NCI-H748 treated with DMSO at 0.1 percent for 48 hours (cell line): ENCODE results near the gene CAMK1G.

Experiments used
- DNase-seq: peaks from one replicate; lab custom pipeline; 2025; lab: John Stamatoyannopoulos, UW

The CAMK1G gene

GRCh38 chr1:209583408-209583807 lies at the start of gene CAMK1G:
Gene CAMK1G (plus strand): TSS chr1:209583714. CDS start chr1:209594984, 11,270 bp downstream.
- DNase-seq = no peak

DNA sequence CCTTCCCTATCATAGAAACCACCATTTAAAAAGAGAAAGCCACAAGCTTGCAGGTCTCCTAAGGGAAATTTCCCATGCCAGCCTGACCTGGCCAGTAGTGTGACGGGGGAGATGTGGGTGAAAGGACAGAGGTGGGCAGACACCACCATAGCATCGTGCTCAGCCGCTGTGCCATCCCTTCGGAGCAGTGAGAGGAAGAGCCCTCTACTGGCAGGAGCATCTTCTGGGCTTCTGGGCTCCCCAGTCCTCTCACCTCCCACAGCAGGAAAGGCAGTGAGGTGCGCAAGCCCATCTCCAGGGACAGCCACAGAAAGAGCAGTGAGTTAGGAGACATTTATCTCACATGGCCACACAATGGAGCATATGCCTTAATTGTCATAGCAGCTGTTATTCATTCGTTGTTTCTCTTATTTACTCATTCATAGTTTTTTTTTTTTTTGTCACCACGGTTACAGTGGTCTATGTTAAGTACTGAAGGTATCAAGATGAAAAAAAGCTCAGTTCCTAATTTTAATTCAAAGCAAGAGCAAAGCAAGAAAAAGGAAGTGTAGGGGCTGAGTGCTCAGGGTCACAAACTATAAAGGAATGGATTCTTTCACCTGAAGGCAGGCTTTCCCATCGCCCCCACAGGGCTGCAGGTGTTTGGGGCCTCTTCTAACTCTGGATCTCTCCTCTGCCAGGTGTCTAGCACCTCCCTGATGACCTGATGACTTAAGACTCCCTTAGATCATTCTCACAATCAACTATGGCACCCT lies 48.8 kb upstream of the CAMK1G start:
- no peak for DNase-seq

- no peak for DNase-seq
Measured at GRCh38 chr1:209536843-209537242, 46.7 kb upstream of the CAMK1G start.

- no peak for DNase-seq
Measured at GRCh38 chr1:209537336-209538114, 46.0 kb upstream of the CAMK1G start.

GRCh38 chr1:209539576-209539975 lies 43.9 kb upstream of the CAMK1G start:
- no peak for DNase-seq

DNA sequence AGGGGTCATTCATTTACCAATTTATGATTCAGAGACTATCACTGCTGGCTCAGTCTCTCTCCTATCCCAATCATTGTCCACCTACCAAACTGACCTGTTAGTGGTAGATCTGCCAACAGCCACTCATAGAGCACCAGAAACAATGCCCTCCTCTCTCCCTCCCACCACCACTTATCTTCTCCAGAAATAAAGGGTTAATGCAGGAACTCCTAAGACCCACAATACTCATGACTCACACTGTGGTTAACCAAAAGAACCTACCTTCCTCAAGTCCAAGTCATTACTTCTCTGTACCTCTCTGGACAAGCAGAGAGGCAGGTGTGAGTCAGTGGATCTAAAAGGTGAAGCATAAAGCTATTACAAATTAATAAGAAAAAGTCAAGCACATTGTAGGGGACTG lies 40.9 kb upstream of the CAMK1G start:
- DNase-seq = no peak

DNA sequence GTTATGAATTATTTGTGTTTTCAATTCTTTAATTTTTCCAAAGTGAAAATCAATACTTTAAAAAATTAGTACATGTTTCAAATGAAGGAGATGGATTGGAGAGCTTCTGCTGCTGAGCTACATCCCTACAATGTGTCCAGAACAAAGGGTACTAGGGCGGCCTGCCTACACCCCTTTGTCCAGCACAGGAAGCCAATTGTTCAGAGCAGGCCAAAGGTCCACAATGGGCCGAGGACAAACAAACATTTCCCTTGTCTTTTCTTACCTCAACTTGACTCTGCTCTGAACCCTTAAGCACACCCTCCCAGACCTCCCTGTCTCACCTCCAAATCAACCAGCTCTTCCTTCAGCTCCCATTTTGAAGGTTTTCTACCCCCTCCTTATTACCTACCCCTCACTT lies 39.4 kb upstream of the CAMK1G start:
- DNase-seq = no peak

DNA sequence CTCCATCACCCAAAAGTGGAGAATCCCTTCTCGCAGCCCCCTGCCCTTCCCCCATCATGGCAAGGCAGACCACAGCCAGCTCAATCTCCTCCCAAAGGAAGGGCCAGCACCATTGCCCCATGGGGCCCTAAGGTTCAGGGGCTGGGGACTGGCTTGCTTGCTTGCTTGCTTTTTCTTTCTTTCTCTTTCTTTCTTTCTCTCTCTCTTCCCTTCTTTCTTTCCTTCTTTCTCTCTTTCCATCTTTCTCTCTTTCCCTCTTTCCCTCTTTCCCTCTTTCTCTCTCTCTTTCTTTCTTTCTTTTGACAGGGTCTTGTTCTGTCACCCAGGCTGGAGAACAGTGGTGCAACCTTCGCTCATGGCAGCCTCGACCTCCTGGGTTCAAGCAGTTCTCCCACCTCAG lies 38.1 kb upstream of the CAMK1G start:
- no peak for DNase-seq

GRCh38 chr1:209546390-209547085 lies 37.0 kb upstream of the CAMK1G start:
- no peak for DNase-seq

GRCh38 chr1:209547626-209548025 lies 35.9 kb upstream of the CAMK1G start:
- DNase-seq = no peak

- DNase-seq = peak; percentile 55
Measured at GRCh38 chr1:209549443-209550205, 33.9 kb upstream of the CAMK1G start.

GRCh38 chr1:209550519-209550918 lies 33.0 kb upstream of the CAMK1G start:
- DNase-seq = no peak

DNA sequence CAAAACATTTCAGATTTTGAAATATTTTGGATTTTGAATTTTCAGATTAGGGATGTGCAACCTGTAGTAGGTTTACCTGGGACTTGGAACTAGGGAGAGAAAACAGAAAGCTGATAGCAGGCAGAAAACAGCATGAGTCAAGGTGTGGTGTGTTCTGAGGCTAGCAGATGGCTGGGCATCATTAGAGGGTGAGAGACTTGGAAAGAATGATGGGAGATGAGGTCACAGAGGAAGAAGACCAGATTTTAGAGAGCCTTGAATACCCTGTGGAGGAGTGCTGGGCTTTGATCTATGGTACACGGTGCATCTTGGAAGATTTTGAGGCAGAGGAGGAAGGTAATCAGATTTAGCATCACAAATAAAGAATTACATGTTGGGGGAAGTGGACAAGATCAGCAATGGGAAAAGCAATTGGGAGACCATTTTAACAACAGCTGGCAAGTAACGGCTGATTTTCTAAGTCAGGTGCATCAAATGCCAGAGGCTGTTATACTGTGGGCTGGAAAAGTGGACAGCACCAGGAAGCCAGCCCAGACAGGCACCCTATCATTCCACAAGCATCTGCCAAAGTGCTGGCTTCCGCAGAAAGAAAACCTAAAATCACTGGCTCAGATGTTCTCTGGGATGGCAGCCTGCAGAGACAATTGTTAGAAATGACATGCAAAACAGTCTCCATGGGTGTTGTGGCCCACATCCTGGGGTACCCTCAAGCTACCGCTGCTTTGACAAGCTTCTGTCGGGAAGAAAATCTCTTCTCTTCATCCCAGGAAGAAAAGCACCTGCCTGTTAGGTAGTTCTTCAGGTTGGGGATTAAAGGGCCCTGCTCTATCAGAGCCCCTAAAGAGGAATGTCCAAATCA lies 30.9 kb upstream of the CAMK1G start:
- no peak for DNase-seq

DNA sequence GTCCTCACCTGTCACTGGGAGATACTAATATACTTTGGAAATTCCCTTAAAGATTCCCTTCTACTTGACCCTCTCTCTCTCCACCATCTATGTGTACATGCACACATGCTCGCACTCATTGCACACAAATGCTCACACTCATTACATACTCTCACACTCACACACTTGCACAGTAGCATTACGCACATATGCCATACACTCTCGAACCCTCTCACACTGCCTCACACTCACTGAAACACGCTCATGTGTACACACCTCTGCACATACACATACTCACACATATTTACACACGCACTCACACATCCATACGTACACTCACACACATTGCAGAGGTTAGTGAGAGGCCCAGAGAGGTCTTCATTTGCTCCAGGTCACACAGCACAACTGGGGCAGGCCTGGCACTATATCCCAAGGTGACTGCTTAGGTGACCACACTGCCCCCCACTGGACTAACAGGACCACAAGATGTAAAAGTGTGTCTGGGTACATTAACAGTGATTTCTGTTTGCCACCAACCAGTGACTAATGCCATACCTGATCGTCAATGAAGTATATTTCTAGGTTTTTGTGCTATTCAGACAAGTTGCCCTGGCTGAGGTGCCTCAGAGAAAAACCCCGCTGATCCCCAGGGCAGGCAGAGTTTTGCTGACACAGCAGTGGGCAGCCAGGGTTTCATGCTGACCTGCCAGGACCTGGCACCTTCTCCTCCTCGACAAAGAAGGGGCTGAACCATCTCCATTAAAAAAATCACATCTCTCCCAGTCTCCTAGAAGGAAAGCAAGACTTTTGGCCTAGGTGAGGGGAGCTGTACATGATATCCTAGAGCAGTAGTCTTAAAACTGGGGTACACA lies 28.5 kb upstream of the CAMK1G start:
- no peak for DNase-seq

DNA sequence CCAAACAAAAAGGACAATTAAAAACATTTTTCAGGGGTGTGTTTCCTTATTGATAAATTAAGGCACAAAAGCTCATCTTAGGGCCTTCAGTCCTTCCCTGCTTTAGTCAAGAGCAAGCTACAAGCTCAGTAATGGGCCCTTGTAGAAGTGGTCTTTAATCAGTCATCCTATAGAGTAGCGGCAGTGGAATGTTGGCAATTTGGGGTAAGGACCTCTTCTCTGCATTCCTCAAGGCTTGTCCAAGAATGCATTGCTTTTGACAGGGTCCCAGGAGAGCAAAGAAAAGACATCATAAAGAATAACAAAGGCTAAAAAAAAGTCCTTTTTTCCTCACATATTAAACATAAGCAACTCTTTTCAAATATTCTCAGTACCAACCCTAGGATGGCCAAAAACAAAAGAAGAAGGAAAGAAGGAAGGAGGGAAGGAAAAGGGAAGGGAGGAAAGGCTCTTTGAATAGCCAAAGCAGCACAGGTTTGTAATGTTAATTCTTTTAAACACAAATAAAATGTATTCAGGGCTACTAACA lies 27.3 kb upstream of the CAMK1G start:
- DNase-seq = no peak

DNA sequence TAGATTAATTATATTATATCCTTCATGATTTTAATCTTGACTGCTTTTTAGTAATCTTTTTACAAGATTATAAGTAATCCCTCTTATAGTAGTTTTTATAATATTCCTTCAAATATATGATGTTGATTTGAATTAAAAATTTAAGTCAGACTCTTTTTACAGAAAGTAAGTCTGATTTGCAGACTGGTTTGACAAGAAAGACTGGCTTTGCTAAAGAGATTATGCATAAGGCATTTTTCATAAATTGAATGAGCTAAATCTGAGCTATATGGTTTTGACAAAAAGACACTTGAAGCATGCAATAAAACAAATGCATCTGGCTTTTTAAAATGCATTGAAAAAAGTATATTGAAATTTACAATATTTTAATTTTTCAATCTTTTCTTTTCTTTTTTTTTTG lies 26.3 kb upstream of the CAMK1G start:
- no peak for DNase-seq

DNA sequence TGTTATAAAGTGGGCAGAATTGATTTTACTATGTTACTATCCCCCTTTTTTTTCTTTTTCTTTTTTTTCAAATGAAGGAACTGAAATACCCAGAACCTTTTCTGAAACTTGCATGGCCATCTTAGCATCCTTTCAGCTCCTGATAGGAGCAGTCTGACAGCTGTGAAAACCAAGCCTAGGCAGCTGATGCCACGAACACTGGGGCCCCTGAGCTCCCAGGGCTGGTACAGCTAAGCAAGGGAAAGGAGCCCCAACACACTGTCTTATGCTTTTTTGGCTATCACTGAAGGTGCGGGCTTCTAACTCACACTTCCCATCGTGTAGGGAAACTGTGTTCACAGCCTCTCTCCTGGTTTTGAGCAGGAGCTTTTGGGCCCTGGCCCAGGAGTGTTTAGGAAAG lies 23.0 kb upstream of the CAMK1G start:
- DNase-seq = no peak

DNA sequence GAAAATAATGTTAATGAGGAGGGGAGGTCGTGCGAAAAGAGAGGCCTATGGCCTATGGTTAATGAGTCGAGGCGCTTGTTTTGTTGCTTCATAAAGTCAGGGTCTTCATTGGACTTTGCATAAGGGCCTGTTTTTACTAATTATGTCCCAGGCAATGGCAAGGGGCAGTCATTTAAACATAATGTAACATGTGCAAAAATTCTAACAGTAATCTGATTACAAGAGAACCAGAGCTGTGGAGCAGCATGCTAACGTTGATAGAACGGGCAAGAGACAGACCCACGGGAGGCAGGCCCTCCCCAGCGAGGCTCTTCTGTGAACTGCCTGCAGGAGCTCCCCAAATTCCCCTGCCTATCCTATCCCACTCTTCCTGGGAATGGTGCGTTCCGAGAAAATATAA lies 22.6 kb upstream of the CAMK1G start:
- DNase-seq = no peak

DNA sequence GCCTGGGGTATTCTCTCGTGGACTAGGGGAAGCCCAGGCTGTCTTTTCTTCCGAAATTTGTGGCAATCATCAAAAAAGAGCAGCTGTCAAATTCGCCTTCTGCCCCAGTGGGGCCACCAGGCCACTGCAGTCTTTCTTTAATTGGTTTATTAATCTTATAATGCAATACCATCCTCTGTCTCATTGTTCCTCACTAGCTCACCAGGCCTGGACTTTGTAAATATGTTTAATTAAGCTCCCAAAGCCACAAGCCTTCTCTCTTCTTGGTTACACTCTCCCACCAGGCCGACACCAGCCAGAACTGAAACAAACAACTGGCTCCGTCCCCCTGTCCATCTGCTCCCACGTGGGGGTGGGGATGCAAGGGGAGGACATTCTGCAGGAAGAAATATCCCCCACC lies 22.0 kb upstream of the CAMK1G start:
- no peak for DNase-seq

DNA sequence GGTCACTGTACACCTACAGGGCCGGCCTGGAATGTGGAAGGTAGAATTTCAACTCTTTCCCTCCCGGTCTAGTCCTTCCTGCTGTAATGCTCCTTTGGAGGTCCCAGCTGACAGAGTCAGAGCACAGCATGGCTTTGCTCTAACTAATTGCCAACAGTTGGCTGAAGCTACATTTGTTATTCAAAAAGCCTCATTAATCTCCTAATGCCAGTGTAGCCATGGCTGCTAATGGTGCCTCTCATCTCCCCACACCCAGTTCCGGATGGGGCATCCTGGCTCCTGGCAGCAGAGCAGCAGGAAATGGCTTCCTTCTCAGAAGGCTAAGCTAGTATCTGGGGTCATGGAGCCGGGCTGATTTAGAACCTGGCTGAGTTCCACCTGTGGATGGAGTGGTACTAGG lies 18.7 kb upstream of the CAMK1G start:
- no peak for DNase-seq
